ENCODE measurements around the gene ATP13A5.

GRCh38 chr3:193330555-193331204 lies 47.9 kb downstream of the ATP13A5 start:
- TF ChIP-seq CTCF (conservative IDR thresholded peaks at IDR 0.05 in 1 of 2, IDR thresholded peaks at IDR 0.05 in 1 of 2; ENCODE audit: extremely low read depth in 1 of 2, insufficient read depth in 1 of 2, low read depth in 1 of 2, low read length in 2 of 2) (no peak), EZH2 (IDR thresholded peaks at IDR 0.05; ENCODE audit: borderline replicate concordance, low read length) (no peak)

Measured in mammary epithelial cell (primary cell).